Endodermal cell (in vitro differentiated cells): ENCODE data around the gene PTPN11. TPM values are rescaled to one million over a fixed set of nuclear protein-coding genes. Genes with fewer than 3 reads are reported as not detected.

Experiments used
- DNase-seq: peaks from one replicate; pipeline ENCODE4 v3.0.0-alpha.2; 2017
- H3K27ac ChIP-seq: 2 replicates; pipeline ENCODE4 v1.5.1; 2013; ENCODE audit warnings: mild to moderate bottlenecking, low read depth, low read length, moderate library complexity
- H3K27me3 ChIP-seq: 2 replicates; pipeline ENCODE4 v1.6.1; 2013; ENCODE audit warnings: mild to moderate bottlenecking, low read length, moderate library complexity; ENCODE audit not compliant: insufficient read depth, control insufficient read depth, poor library complexity, severe bottlenecking
- H3K36me3 ChIP-seq: 2 replicates; pipeline ENCODE4 v1.7.0; 2013; ENCODE audit warnings: mild to moderate bottlenecking, low read length, moderate library complexity; ENCODE audit not compliant: control insufficient read depth, insufficient read depth
- H3K4me1 ChIP-seq: one replicate; pipeline ENCODE4 v1.7.0; 2013; ENCODE audit warnings: low read length; ENCODE audit not compliant: control insufficient read depth, insufficient read depth
- H3K4me3 ChIP-seq: 2 replicates; pipeline ENCODE4 v1.5.1; 2013; ENCODE audit warnings: mild to moderate bottlenecking, low read length, moderate library complexity
- H3K9ac ChIP-seq: 2 replicates; pipeline ENCODE4 v1.6.1; 2013; ENCODE audit warnings: mild to moderate bottlenecking, low read length, moderate library complexity; ENCODE audit not compliant: poor library complexity, severe bottlenecking; ENCODE audit errors: extremely low read depth
- H3K9me3 ChIP-seq: 2 replicates; pipeline ENCODE4 v1.6.1; 2013; ENCODE audit warnings: mild to moderate bottlenecking, low read length, moderate library complexity; ENCODE audit not compliant: control insufficient read depth
- H3K27ac Mint-ChIP-seq: 2 replicates; pipeline ENCODE4 v1.8.0; 2020; ENCODE audit warnings: mixed read lengths
- H3K27me3 Mint-ChIP-seq: 2 replicates; pipeline ENCODE4 v1.8.0; 2021; ENCODE audit warnings: mild to moderate bottlenecking, mixed read lengths; ENCODE audit not compliant: insufficient read depth
- H3K36me3 Mint-ChIP-seq: 2 replicates; pipeline ENCODE4 v1.8.0; 2020; ENCODE audit warnings: low read depth, mixed read lengths
- H3K4me1 Mint-ChIP-seq: 2 replicates; pipeline ENCODE4 v1.8.0; 2020; ENCODE audit warnings: mixed read lengths
- H3K4me3 Mint-ChIP-seq: 2 replicates; pipeline ENCODE4 v1.8.0; 2020; ENCODE audit warnings: mild to moderate bottlenecking, moderate library complexity, mixed read lengths
- H3K9me3 Mint-ChIP-seq: 2 replicates; pipeline ENCODE4 v1.8.0; 2020; ENCODE audit warnings: mild to moderate bottlenecking, mixed read lengths
- CTCF ChIP-seq: fragments of 200-600 bp; sonication (generic); conservative IDR thresholded peaks from 2 replicates; pipeline ENCODE4 v1.5.0; 2021; ENCODE audit warnings: antibody characterized with exemption, mild to moderate bottlenecking
- WGBS, 2 experiments: methylation state at CpG; one replicate each; pipeline versions ENCODE4 v1.1.5 to v1.1.7; 2013; ENCODE audit warnings: missing lambda C conversion rate in 2 of 2, mixed read lengths in 1 of 2; ENCODE audit not compliant: insufficient coverage in 1 of 2, insufficient read length in 1 of 2; 5-methylcytosine and 5-hydroxymethylcytosine counted together
- total RNA-seq, 2 donors: library from RNA; stranded (reverse); fragmentation: NEBNext Ultra II Directional in 1 of 2; extraction: Animal tissue kit (Norgen Biotek cat#: 25700) in 1 of 2; gene quantifications; 2 replicates in 1 of 2; 3 replicates in 1 of 2; pipeline ENCODE4 v1.2.1, GENCODE V29; 2021

Gene PTPN11
- total RNA-seq, 2 donors from 2014 or later = 98.2 to 106 TPM

DNA sequence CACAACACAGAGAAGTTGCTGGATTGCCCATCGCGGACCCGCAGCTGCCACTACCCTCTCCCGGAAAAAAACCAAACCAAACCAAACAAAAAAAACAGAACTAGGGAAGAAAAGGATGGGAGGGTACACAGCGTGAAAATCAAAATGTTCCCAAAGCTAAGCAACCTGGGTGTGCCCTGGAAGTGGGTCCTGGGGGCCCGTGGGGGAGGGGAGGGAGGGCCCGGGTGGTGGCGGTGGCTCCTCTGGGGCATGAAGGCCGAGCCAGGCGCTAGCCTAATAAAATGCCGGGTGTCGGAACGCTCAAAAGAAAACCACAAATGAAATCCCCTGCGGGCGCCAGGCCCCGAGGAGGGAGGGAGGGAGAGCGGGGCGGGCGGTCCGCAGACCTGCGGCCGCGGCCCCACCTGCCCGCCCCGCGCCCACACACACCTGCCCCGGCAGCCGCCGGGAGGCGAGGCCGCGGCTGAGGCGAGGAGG, 37.3 kb upstream of the PTPN11 start:
- peak overlapping the region; percentile 55 for H3K9ac ChIP-seq
- H3K9me3 Mint-ChIP-seq = no peaks in the 10 kb centered on the region
- no peaks in the 10 kb centered on the region for H3K27me3 Mint-ChIP-seq
- peak overlapping the region; percentile 70 for H3K27ac ChIP-seq
- peak overlapping the region; percentile 89 for H3K4me3 ChIP-seq
- WGBS, 2 experiments = 0 to 1% methylated on average over 1 to 33 of the region's 33 CpGs
- peaks cover 3% of the 10 kb centered on the region for H3K36me3 Mint-ChIP-seq
- no peaks in the 10 kb centered on the region for H3K27me3 ChIP-seq
- H3K9me3 ChIP-seq = no peaks in the 10 kb centered on the region
- H3K27ac Mint-ChIP-seq = peak overlapping the region; percentile 90
- DNase-seq = peak; percentile 83
- H3K4me1 ChIP-seq = no peaks in the 10 kb centered on the region
- no peak for TF ChIP-seq CTCF
- peaks cover 12% of the 10 kb centered on the region for H3K4me1 Mint-ChIP-seq
- H3K4me3 Mint-ChIP-seq = peak overlapping the region; percentile 91
- no peaks in the 10 kb centered on the region for H3K36me3 ChIP-seq

- Histone ChIP-seq H3K27me3 (no peaks in the 10 kb centered on the region), H3K27ac (peak within 1 kb of the TSS; percentile 70), H3K36me3 (no peaks in the 10 kb centered on the region), H3K9me3 (no peaks in the 10 kb centered on the region), H3K4me3 (peak within 1 kb of the TSS; percentile 89), H3K4me1 (no peaks in the 10 kb centered on the region), H3K9ac (peak within 1 kb of the TSS; percentile 55)
- Mint-ChIP-seq H3K4me1 (peaks cover 12% of the 10 kb centered on the region), H3K36me3 (peaks cover 2% of the 10 kb centered on the region), H3K27ac (peak within 1 kb of the TSS; percentile 90), H3K9me3 (no peaks in the 10 kb centered on the region), H3K4me3 (peak within 1 kb of the TSS; percentile 91), H3K27me3 (no peaks in the 10 kb centered on the region)
- peak; percentile 100 for DNase-seq
- no peak for TF ChIP-seq CTCF
- WGBS, 2 experiments = 2 to 8% methylated on average over 38 to 106 of the region's 106 CpGs
Measured at GRCh38 chr12:112381883-112382796, 36.6 kb upstream of the PTPN11 start, which contains the start of gene HECTD4. HECTD4 (minus strand) TSS chr12:112382431; CDS start chr12:112382128, 303 bp downstream.

GRCh38 chr12:112382866-112383265, 35.9 kb upstream of the PTPN11 start:
- no peaks in the 10 kb centered on the region for H3K9me3 Mint-ChIP-seq
- Histone ChIP-seq H3K36me3 (no peaks in the 10 kb centered on the region), H3K27me3 (no peaks in the 10 kb centered on the region), H3K4me3 (peak overlapping the region; percentile 75), H3K4me1 (no peaks in the 10 kb centered on the region), H3K9ac (no peak overlapping the region), H3K9me3 (no peaks in the 10 kb centered on the region), H3K27ac (no peak overlapping the region)
- H3K4me1 Mint-ChIP-seq = peaks cover 13% of the 10 kb centered on the region
- peaks cover 2% of the 10 kb centered on the region for H3K36me3 Mint-ChIP-seq
- WGBS, 2 experiments = 93% methylated on average over 8 to 9 of the region's 11 CpGs
- DNase-seq = no peak
- peaks cover 5% of the 10 kb centered on the region for H3K27me3 Mint-ChIP-seq
- TF ChIP-seq CTCF = no peak
- peak overlapping the region; percentile 91 for H3K4me3 Mint-ChIP-seq
- no peak overlapping the region for H3K27ac Mint-ChIP-seq
